Activated naive CD4-positive, alpha-beta T cell treated with anti-CD3 and anti-CD28 coated beads, Interleukin-2, amount 50 U/mL, for 24 hours (primary cell): ENCODE results near the gene CMIP.

Experiments used
- H3K27ac Mint-ChIP-seq: one replicate; pipeline ENCODE4 v1.8.0; 2021; ENCODE audit warnings: mild to moderate bottlenecking, mixed read lengths
- H3K27me3 Mint-ChIP-seq: one replicate; pipeline ENCODE4 v1.8.0; 2021; ENCODE audit warnings: mixed read lengths
- H3K36me3 Mint-ChIP-seq: one replicate; pipeline ENCODE4 v1.8.0; 2021; ENCODE audit warnings: mixed read lengths
- H3K4me1 Mint-ChIP-seq: one replicate; pipeline ENCODE4 v1.8.0; 2021; ENCODE audit warnings: mixed read lengths
- H3K4me3 Mint-ChIP-seq: one replicate; pipeline ENCODE4 v1.8.0; 2021; ENCODE audit warnings: mild to moderate bottlenecking, mixed read lengths
- H3K9me3 Mint-ChIP-seq: one replicate; pipeline ENCODE4 v1.8.0; 2021; ENCODE audit warnings: mixed read lengths

CMIP gene

DNA sequence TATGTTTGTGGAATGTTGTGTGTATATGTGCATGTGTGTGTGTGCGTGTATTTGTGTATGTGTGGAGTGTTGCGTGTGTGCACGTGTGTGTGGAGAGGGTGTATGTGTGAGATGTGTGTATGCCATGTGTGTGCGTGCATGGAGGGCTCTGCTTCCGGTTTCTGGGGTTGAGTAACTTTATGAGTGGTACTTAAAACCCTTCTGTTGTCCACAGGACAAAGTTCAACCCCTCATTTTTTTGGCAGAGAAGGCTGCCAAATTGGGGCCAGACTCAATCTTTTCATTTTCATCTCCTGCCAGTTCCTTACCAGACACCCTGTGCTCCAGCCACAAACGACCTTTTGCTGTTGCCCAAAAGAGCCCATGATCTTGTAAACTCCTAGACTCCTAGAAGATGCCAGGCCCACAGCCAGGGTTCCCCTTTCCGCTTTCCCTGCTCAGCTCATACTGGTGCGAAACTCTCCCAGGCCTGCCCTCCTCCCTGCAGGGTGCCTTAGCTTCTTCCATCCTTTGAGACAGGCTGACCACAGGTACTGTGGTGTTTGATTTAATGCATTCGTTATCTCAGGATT, 100.2 kb downstream of the CMIP start:
- Mint-ChIP-seq H3K36me3 (no peaks in the 10 kb centered on the region), H3K27me3 (no peaks in the 10 kb centered on the region), H3K27ac (no peak overlapping the region), H3K4me1 (peaks cover 46% of the 10 kb centered on the region), H3K4me3 (no peak overlapping the region), H3K9me3 (no peaks in the 10 kb centered on the region)

DNA sequence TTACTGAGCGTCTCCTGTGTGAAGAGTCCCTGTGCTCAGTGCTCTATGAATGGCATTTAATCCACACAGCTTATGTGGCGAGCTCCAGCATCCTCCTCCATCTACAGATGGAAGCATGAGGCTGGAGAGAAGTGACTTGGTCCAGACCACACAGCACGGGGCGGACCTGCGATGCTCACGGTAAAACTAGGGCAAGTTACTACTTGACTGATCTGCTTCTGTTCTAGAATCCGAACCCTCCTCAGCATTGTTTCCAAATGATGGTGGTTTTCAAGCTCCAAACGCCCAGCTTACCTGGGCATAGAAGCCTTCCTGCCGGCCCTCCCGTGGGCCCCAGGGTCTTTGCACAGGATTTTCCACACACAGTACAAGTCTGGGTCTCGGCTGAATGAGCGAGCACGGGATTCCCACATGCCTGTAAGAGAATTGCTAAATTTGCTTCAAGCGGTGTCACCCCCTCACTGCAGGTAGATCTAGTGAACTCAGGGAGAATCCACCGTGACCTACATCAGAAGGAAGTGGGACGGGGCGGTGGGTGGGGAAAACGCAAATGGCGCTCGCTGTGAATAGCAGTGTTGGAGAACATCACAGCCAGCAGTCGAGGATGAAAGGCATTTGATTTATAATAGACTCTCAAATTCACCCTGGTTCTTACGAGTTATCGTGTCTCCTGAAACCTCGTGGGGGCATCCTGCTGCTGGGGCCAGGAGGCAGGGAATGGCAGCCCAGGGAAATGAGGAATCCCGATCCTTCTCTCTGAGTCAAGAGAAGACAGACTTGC, 101.1 kb downstream of the CMIP start:
- H3K27me3 Mint-ChIP-seq: no peaks in the 10 kb centered on the region
- peaks cover 47% of the 10 kb centered on the region for H3K4me1 Mint-ChIP-seq
- no peak overlapping the region for H3K27ac Mint-ChIP-seq
- H3K36me3 Mint-ChIP-seq: no peaks in the 10 kb centered on the region
- H3K4me3 Mint-ChIP-seq: no peak overlapping the region
- no peaks in the 10 kb centered on the region for H3K9me3 Mint-ChIP-seq

DNA sequence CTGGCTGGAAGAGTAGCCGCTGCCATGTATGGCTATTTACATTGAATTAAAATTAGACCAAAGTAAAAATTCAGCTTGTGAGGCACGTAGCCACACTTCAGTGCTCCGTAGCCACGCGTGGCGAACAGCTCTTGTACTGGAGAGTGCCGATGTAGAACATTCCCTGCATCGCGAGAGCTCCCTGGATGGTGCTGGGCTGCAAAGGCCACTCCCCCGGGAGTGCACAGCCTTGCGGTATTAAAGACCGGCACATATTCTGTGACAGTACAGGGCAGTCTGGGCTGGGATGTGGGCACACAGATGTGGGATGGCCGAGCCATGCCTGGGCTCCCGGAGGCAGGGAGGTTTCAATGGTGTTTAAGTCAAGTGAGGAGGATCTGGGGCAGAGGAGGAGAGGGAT, 102.2 kb downstream of the CMIP start:
- Mint-ChIP-seq H3K4me3 (no peak overlapping the region), H3K9me3 (no peaks in the 10 kb centered on the region), H3K27me3 (no peaks in the 10 kb centered on the region), H3K36me3 (peaks cover 1% of the 10 kb centered on the region), H3K27ac (no peak overlapping the region), H3K4me1 (peaks cover 51% of the 10 kb centered on the region)

DNA sequence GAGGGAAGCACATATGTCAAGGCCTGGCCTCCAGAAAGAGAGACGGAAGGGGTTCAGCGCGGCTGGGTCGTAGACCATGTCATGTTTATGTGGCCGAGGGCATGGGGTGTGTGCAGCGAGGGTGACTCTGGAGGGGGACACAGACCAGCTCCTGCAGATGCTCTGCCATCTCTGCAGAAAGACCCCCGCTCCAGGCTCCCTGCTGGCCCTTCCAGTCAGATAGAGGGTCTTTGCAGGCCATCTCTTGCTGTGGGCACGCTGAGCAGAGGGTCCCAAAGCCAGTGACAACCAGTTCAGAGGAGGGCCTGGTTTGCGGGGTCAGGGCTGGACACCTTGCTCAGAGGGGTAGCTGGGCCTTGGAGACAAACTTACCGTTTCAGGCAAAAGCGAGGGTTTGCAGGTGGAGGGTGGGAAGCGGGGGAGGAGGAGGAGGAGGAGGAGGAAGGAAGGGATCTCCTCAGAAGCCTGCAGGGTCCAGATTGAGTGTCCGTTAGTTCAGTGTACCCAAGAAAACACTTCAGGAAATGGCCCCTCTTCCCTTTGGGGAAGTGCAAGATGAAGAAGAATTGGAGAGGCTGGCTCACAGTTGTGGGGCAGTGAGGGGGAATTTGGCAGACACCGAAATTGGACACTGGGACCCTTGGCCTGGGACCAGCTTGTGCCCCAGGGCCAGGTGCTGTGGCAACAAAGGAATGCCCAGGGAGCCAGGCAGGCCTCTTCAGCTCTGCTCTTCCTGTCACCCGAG, 102.8 kb downstream of the CMIP start:
- Mint-ChIP-seq H3K4me3 (no peak overlapping the region), H3K9me3 (no peaks in the 10 kb centered on the region), H3K4me1 (peaks cover 56% of the 10 kb centered on the region), H3K27me3 (no peaks in the 10 kb centered on the region), H3K27ac (no peak overlapping the region), H3K36me3 (peaks cover 1% of the 10 kb centered on the region)

DNA sequence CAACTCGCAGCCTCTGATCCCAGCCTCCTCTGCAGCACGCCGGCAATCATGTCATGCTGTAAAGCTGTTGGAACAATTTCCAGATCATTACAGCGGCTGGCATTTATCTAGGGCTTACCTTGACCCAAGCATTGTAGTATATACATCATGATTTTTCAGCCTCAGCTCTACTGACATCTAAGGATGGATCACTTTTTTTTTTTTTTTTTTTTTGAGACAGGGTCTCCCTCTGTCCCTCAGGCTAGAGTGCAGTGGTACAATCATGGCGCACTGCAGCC, 103.3 kb downstream of the CMIP start:
- Mint-ChIP-seq H3K36me3 (peaks cover 1% of the 10 kb centered on the region), H3K9me3 (no peaks in the 10 kb centered on the region), H3K27me3 (no peaks in the 10 kb centered on the region), H3K4me1 (peaks cover 58% of the 10 kb centered on the region), H3K27ac (no peak overlapping the region), H3K4me3 (no peak overlapping the region)

DNA sequence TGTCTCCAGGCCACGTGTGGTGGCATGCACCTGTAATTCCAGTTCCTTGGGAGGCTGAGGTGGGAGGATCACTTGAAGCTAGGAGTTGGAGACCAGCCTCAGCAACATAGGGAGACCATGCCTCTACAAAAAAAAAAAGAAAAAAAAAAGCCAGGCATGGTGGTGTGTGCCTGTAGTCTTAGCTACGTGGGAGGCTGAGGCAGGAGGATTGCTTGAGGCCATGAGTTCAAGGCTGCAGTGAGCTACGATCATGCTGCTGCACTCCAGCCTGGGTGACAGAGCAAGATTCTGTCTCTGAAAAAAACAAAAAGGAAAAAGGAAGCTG, 103.9 kb downstream of the CMIP start:
- Mint-ChIP-seq H3K27ac (no peak overlapping the region), H3K27me3 (no peaks in the 10 kb centered on the region), H3K4me3 (no peak overlapping the region), H3K4me1 (peaks cover 60% of the 10 kb centered on the region), H3K36me3 (peaks cover 1% of the 10 kb centered on the region), H3K9me3 (no peaks in the 10 kb centered on the region)

DNA sequence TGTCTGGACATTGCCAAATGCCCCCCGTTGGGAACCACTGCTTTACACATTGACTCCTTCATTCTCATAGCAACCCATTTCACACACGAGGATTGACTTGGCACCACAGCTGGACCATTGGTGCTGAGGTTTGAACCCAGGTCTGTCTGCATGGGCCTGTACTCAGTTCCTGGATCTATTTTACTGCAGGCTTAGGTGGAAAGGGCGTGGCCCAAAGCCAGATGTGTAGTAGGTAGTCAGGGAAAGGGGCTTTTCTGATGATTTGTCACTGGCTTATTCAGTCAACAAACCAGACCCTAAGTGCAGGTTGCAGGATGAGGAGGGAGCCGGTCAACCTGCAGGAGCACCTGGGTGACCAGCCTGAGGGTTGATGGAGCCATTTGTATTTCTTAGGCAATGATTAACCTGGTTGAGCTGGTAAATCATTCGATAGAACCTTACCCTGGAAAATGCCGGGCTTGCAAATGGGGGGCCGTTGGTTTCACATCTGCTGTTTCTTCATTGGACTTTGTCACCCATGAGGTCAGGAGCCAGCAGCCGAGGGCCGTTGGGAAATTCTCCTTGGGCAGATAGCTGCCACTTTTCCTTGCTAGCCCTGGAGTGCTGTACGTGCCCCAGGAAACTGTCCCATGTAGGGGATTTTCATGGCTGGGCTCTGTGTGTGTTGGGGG, 104.4 kb downstream of the CMIP start:
- no peak overlapping the region for H3K4me3 Mint-ChIP-seq
- no peaks in the 10 kb centered on the region for H3K9me3 Mint-ChIP-seq
- peaks cover 1% of the 10 kb centered on the region for H3K36me3 Mint-ChIP-seq
- H3K27me3 Mint-ChIP-seq: no peaks in the 10 kb centered on the region
- peaks cover 59% of the 10 kb centered on the region for H3K4me1 Mint-ChIP-seq
- H3K27ac Mint-ChIP-seq: no peak overlapping the region

DNA sequence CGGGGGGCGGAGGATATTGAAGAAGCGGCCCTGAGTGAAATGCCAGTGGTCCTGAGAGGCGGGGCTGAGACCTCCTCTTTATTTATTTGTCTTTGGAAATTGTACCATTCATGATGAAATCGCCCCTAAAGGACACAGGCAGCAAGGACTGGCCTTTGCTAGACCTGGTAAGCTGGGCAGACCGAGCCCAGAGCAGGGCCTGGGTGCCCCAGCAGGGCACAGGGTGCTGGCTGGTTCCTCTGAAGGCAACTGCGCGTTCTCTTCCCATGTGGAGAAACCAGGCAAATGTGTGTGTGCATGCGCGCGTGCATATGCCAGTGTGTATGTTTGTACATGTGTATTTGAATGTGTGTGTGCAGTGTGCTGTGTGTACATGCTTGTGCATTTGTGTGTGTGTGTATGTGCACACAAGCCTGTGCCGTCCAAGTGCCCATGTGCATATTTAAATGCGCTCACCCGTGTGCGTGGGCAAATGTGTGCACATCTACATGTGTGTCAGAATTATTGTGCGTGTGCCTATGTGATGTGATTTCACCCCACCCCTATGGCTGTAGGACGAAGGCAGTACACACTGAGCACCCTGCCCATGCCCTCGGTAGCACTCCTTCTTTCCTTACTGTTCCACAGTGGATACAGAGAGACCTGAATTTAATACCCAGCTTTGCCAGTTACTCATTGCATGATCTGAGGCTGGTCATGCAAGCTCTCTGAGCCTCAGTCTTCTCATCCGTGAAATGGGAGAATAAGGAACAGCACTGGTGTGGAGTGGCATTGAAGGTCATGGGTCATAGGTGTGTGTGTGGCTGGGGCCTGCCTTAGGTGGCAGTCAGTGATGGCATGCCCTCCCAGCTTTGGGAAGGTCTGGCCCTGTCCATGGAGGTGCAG, 105.2 kb downstream of the CMIP start:
- H3K4me1 Mint-ChIP-seq: peaks cover 60% of the 10 kb centered on the region
- no peaks in the 10 kb centered on the region for H3K27me3 Mint-ChIP-seq
- peaks cover 1% of the 10 kb centered on the region for H3K36me3 Mint-ChIP-seq
- no peaks in the 10 kb centered on the region for H3K9me3 Mint-ChIP-seq
- no peak overlapping the region for H3K4me3 Mint-ChIP-seq
- H3K27ac Mint-ChIP-seq: peak overlapping the region; percentile 35

DNA sequence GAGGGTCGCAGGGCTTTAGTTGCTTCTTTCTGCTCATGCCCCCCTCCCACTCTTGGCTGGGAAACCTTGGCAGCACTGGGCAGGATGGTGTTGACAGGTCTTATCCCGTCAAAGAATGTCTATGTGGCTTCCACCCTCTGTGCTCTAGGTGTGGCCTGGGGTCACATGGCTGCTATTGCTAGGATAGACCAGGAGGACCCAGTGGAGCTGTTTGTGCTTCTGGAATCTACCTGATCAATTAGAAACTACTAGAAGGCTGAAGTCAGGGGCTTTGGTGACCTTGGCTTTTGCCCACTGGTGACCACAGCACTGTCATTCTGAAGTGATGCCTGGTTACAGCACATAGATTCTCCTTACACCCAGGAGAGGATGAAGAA, 105.8 kb downstream of the CMIP start:
- H3K9me3 Mint-ChIP-seq: no peaks in the 10 kb centered on the region

DNA sequence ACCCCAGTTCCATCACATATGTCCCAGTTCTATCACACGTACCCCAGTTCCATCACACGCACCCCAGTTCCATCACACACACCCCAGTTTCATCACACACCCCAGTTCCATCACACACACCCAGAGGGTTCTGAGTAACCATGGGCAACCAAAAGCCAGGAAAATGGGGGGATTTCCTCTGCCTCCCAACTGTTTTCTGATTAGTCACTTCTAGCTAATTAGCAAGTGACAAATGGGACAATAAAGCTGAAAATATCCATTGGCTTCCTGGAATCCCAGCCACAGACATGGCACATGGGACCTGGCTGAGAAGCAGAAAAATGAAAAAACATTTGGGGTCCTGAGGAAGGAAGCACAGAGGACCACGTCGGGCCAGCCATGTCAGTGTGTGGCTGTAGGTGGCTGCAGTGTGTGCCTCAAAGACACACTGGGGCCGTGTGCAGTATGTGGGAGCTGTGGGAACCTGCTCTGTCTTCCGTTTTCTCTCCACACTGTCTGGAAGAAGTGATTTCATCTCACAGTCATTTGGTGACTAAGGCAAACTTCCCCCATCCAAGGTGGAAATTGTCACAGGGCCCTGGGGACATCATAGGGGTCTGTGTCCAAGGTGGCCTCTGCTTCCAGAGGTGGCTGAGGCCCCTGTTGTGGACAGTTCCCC, 106.7 kb downstream of the CMIP start:
- Mint-ChIP-seq H3K9me3 (no peaks in the 10 kb centered on the region), H3K36me3 (peaks cover 2% of the 10 kb centered on the region), H3K4me1 (peaks cover 51% of the 10 kb centered on the region), H3K4me3 (no peak overlapping the region), H3K27ac (no peak overlapping the region), H3K27me3 (no peaks in the 10 kb centered on the region)

More for the DNA sequence above, 105.8 kb downstream of the CMIP start:
- Mint-ChIP-seq H3K36me3 (peaks cover 1% of the 10 kb centered on the region), H3K4me3 (no peak overlapping the region), H3K27me3 (no peaks in the 10 kb centered on the region), H3K27ac (no peak overlapping the region), H3K4me1 (peaks cover 56% of the 10 kb centered on the region)

DNA sequence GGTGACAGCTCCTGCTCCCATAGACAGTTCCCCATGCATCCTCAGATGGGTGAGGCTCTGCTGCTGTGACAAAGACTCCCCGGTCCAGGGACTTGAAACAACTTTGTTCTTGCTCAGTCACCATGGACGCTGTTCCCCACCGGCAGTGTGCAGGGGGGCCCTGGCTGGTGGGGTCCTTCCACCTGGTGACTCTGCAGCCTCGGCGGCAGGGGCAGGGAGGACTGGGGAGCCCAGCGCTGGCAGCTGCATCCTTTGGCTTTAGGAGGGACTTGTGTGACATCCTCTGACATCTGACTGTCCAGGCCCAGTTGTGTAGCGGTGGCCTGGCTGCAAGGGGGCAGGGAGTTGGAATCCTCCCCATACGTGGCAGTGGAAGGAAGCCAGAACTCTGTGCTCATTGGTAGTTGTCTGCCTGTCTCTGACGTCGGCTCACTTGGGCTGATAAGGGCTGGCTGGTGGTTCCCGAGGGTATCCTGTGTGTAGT, 107.3 kb downstream of the CMIP start:
- Mint-ChIP-seq H3K4me3 (no peak overlapping the region), H3K27me3 (no peaks in the 10 kb centered on the region), H3K4me1 (peaks cover 50% of the 10 kb centered on the region), H3K27ac (no peak overlapping the region), H3K9me3 (no peaks in the 10 kb centered on the region), H3K36me3 (peaks cover 4% of the 10 kb centered on the region)

DNA sequence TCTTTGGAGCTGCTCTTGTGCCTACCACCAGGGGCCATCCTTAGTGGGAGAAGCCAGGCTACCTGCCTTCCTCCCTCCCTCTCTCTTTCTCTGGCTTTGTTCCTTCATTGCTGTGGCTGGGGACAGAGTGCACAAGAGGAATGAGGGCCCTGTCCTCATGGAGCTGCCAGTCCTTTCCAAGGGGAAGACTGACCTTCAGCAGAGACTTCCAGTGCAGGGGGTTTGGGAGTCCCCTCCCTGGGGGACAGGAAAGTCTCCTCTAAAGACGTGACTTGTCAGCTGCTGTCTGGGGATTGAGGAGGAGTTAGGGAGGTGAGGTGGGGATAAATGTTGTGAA, 108.1 kb downstream of the CMIP start:
- no peaks in the 10 kb centered on the region for H3K27me3 Mint-ChIP-seq
- no peaks in the 10 kb centered on the region for H3K9me3 Mint-ChIP-seq
- H3K36me3 Mint-ChIP-seq: peaks cover 4% of the 10 kb centered on the region
- no peak overlapping the region for H3K27ac Mint-ChIP-seq
- H3K4me1 Mint-ChIP-seq: peaks cover 46% of the 10 kb centered on the region
- H3K4me3 Mint-ChIP-seq: no peak overlapping the region

DNA sequence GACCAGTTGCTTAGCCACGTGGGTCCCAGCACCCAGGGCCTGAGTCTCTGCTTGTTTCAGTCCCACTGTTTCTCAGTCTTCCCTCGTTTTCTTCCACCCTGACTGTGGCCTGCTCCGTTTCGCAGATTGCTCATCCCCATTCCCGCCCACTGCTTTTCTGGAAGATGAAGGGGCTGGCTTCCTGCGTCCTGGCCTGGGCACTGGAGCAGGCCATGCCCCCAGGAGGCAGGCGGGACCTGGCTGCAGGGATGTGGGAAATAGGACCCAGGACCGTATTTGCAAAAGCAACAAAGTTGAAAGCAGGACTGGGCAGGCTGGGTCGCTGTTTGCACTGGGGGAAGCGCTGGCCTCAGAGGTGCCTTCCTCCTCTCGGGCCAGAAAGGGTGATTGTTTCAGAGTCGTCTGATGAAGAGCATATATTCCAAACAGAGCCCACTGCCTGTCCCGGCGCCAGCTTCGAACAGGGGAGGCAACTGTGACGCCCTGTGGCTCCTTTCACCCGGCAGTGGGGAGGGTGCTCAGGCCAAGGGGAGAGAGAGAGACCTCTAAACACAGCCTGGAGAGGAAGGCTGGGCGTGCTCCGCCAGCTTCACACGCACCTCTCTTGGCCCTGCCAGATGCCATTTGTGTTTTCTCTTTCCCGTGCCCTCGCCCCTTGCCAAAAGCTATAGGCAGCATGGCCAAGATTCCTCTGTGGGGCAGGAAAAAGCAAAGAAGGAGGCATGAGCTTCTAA, 108.6 kb downstream of the CMIP start:
- H3K27ac Mint-ChIP-seq: no peak overlapping the region
- H3K4me3 Mint-ChIP-seq: no peak overlapping the region
- H3K27me3 Mint-ChIP-seq: no peaks in the 10 kb centered on the region
- peaks cover 46% of the 10 kb centered on the region for H3K4me1 Mint-ChIP-seq
- no peaks in the 10 kb centered on the region for H3K9me3 Mint-ChIP-seq
- peaks cover 4% of the 10 kb centered on the region for H3K36me3 Mint-ChIP-seq

DNA sequence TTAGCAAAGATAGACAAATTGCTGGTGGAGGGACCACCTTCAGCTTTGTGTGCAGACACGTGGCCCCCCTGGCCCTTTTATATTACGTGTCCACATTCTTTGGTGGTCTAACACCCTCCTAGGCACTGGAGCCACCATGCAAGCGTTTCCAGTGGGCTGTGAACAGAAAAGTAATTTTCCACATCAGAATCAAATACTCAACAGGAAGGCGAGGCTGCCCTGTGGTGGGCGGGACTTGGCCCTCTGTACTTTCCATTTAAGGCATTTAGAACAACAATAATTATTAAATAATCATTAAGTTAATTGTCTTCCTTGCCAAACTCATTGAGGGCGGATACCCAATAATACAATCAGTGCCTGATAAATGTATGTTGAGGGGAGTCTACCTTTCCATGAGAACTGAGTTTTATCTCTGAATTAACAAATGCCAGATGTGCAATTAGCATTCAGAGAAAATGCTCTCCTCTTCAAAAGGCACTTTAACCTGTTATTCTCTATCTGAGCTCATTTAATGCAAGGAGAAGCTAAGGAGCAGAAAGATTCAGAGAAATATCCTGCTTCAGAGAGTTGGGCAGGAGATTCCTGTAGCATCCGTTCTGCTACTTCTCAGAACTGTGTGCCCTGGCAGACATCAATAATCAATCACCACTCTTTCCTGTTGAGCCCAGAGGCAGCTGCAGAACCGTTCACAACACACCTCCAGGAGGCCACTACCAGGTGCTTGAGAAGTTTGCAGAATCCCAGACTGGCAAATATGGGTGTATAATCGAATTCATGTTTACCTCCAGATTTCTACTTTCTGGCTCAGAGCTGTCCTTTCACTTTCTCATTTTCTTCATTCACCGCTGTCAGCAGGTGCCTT, 109.4 kb downstream of the CMIP start:
- Mint-ChIP-seq H3K9me3 (no peaks in the 10 kb centered on the region), H3K4me3 (no peak overlapping the region), H3K4me1 (peaks cover 46% of the 10 kb centered on the region), H3K27ac (no peak overlapping the region), H3K36me3 (peaks cover 4% of the 10 kb centered on the region), H3K27me3 (no peaks in the 10 kb centered on the region)
